PC-9 (cell line): ENCODE measurements around the gene EBP. TPM values are rescaled to one million over a fixed set of nuclear protein-coding genes. Genes with fewer than 3 reads are reported as not detected.

Experiments
- BruUV-seq: library from RNA; stranded (reverse); fragments of 400-500 nt; replicated peaks from 2 replicates; lab custom pipeline; 2021; lab: Mats Ljungman, UMichigan
- CTCF ChIA-PET: fragments of 300-600 bp; sonication (Branson Sonifier 250); formaldehyde crosslinking; loops from one replicate; lab custom pipeline; 2022; ENCODE audit warnings: antibody characterized with exemption; lab: Charles Lee
- POLR2A ChIA-PET: fragments of 300-600 bp; sonication (Branson Sonifier 250); formaldehyde crosslinking; loops from one replicate; lab custom pipeline; 2022; ENCODE audit warnings: antibody characterized with exemption; ENCODE audit not compliant: unreplicated experiment; lab: Charles Lee
- DNase-seq, 2 experiments: peaks; one replicate each; pipeline versions ENCODE4 v3.0.0 to v3.0.0-alpha.2; 2015 to 2022; ENCODE audit warnings: mixed read lengths in 1 of 2
- H2AFZ ChIP-seq: fragments of 200-600 bp; sonication (generic); 2 replicates; pipeline ENCODE4 v1.8.1; 2017; ENCODE audit warnings: antibody characterized with exemption
- H3F3A ChIP-seq: fragments of 200-600 bp; sonication (generic); 2 replicates; pipeline ENCODE4 v1.8.1; 2017; ENCODE audit warnings: antibody characterized with exemption, mild to moderate bottlenecking, low read depth; ENCODE audit not compliant: insufficient read depth
- H3K27ac ChIP-seq: fragments of 200-600 bp; sonication (generic); 2 replicates; pipeline ENCODE4 v1.6.1; 2016; ENCODE audit warnings: mixed run types
- H3K27me3 ChIP-seq: fragments of 200-600 bp; sonication (generic); 2 replicates; pipeline ENCODE4 v1.6.1; 2016; ENCODE audit warnings: low read depth, mixed run types; ENCODE audit not compliant: insufficient read depth
- H3K36me3 ChIP-seq: fragments of 200-600 bp; sonication (generic); 2 replicates; pipeline ENCODE4 v1.6.1; 2016; ENCODE audit warnings: low read depth, mixed run types
- H3K4me1 ChIP-seq: fragments of 200-600 bp; sonication (generic); replicated peaks from 2 replicates; pipeline ENCODE4 v1.6.1; 2016; ENCODE audit warnings: mixed run types; ENCODE audit not compliant: insufficient read depth
- H3K4me2 ChIP-seq: fragments of 200-600 bp; sonication (generic); 2 replicates; pipeline ENCODE4 v1.6.1; 2017; ENCODE audit warnings: mixed run types
- H3K4me3 ChIP-seq: fragments of 200-600 bp; sonication (generic); 2 replicates; pipeline ENCODE4 v1.6.1; 2016; ENCODE audit warnings: mixed run types
- H3K79me2 ChIP-seq: fragments of 200-600 bp; sonication (generic); 2 replicates; pipeline ENCODE4 v1.6.1; 2017; ENCODE audit warnings: low read depth, mixed run types
- H3K9me2 ChIP-seq: fragments of 200-600 bp; sonication (generic); 2 replicates; pipeline ENCODE4 v1.8.1; 2017; ENCODE audit warnings: mild to moderate bottlenecking; ENCODE audit not compliant: insufficient read depth
- H3K9me3 ChIP-seq: fragments of 200-600 bp; sonication (generic); 2 replicates; pipeline ENCODE4 v1.8.1; 2016; ENCODE audit warnings: low read depth; ENCODE audit not compliant: insufficient read depth
- H4K20me1 ChIP-seq: fragments of 200-600 bp; sonication (generic); 2 replicates; pipeline ENCODE4 v1.8.1; 2017; ENCODE audit not compliant: insufficient read depth
- EZH2 ChIP-seq: fragments of 200-600 bp; sonication (generic); IDR thresholded peaks from 2 replicates; pipeline ENCODE4 v1.8.0; 2017; ENCODE audit warnings: antibody characterized with exemption, low read depth
- intact Hi-C: fragments of 100-400 bp; cut with micrococcal nuclease; formaldehyde crosslinking; loops from one replicate; pipeline ENCODE4 v1.10.0; 2022; ENCODE audit not compliant: unreplicated experiment
- total RNA-seq: library from RNA; stranded (reverse); gene quantifications from 2 replicates; pipeline ENCODE4 v1.2.3, GENCODE V29; 2021
- TF ChIP-seq, protein P1 (sequence below): fragments of 200-600 bp; sonication (generic); conservative IDR thresholded peaks from 2 replicates; pipeline ENCODE4 v1.6.1; 2017; ENCODE audit warnings: mixed run types, antibody characterized with exemption, mild to moderate bottlenecking, moderate library complexity

The EBP gene
- total RNA-seq, 1 experiment from 2014 or later: 113 TPM

GRCh38 chrX:48473704-48473990, 48.0 kb upstream of the EBP start:
- CTCF ChIA-PET: no interaction called here
- BruUV-seq: no TSS peak
- no peak for TF ChIP-seq EZH2
- TF ChIP-seq, protein P1, sequence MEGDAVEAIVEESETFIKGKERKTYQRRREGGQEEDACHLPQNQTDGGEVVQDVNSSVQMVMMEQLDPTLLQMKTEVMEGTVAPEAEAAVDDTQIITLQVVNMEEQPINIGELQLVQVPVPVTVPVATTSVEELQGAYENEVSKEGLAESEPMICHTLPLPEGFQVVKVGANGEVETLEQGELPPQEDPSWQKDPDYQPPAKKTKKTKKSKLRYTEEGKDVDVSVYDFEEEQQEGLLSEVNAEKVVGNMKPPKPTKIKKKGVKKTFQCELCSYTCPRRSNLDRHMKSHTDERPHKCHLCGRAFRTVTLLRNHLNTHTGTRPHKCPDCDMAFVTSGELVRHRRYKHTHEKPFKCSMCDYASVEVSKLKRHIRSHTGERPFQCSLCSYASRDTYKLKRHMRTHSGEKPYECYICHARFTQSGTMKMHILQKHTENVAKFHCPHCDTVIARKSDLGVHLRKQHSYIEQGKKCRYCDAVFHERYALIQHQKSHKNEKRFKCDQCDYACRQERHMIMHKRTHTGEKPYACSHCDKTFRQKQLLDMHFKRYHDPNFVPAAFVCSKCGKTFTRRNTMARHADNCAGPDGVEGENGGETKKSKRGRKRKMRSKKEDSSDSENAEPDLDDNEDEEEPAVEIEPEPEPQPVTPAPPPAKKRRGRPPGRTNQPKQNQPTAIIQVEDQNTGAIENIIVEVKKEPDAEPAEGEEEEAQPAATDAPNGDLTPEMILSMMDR: no peak
- Histone ChIP-seq H3K4me1 (no peaks in the 10 kb centered on the region), H3K9me3 (no peaks in the 10 kb centered on the region), H3K4me2 (no peak overlapping the region), H3K79me2 (peaks cover 19% of the 10 kb centered on the region), H2AFZ (no peak overlapping the region), H3K4me3 (no peak overlapping the region), H3K36me3 (no peaks in the 10 kb centered on the region), H3K9me2 (no peaks in the 10 kb centered on the region), H3K27ac (no peak overlapping the region), H4K20me1 (no peaks in the 10 kb centered on the region), H3F3A (no peaks in the 10 kb centered on the region), H3K27me3 (no peaks in the 10 kb centered on the region)
- no peak for DNase-seq
- POLR2A ChIA-PET: no interaction called here
- intact Hi-C loops: no loop called here

GRCh38 chrX:48474127-48474526, 47.5 kb upstream of the EBP start:
- DNase-seq: no peak
- no peaks in the 10 kb centered on the region for H3K4me1 ChIP-seq
- no peaks in the 10 kb centered on the region for H3K27me3 ChIP-seq
- no peak overlapping the region for H2AFZ ChIP-seq
- CTCF ChIA-PET: no interaction called here
- no peaks in the 10 kb centered on the region for H3K9me3 ChIP-seq
- intact Hi-C loops: no loop called here
- no peak overlapping the region for H3K27ac ChIP-seq
- no peaks in the 10 kb centered on the region for H4K20me1 ChIP-seq
- H3K79me2 ChIP-seq: peaks cover 19% of the 10 kb centered on the region
- no peaks in the 10 kb centered on the region for H3K36me3 ChIP-seq
- no peak for TF ChIP-seq EZH2
- TF ChIP-seq, protein P1: 0 out of 2 replicates have a peak, but pooled peaks have one; percentile 25
- no TSS peak for BruUV-seq
- no peak overlapping the region for H3K4me3 ChIP-seq
- no peaks in the 10 kb centered on the region for H3F3A ChIP-seq
- no peak overlapping the region for H3K4me2 ChIP-seq
- H3K9me2 ChIP-seq: no peaks in the 10 kb centered on the region
- POLR2A ChIA-PET: interaction anchor here (0.6 kb wide), 1 partner anchor 1637 kb away, joined by 3 read pairs; the partner anchor contains the start of gene RP2

- no peaks in the 10 kb centered on the region for H3K9me3 ChIP-seq
- ChIA-PET POLR2A (interaction anchor here (0.6 to 1.1 kb wide), 2 partner anchors 13 to 1638 kb away, joined by 3 to 7 read pairs; partner anchors contain the start of gene RP2), CTCF (no interaction called here)
- no peaks in the 10 kb centered on the region for H3K9me2 ChIP-seq
- H3K27me3 ChIP-seq: no peaks in the 10 kb centered on the region
- H3F3A ChIP-seq: no peaks in the 10 kb centered on the region
- intact Hi-C loops: no loop called here
- H3K79me2 ChIP-seq: peaks cover 19% of the 10 kb centered on the region
- no peak for DNase-seq
- TF ChIP-seq, protein P1: no peak
- no peak for TF ChIP-seq EZH2
- no peak overlapping the region for H2AFZ ChIP-seq
- H3K27ac ChIP-seq: no peak overlapping the region
- no peaks in the 10 kb centered on the region for H4K20me1 ChIP-seq
- H3K4me1 ChIP-seq: no peaks in the 10 kb centered on the region
- H3K4me3 ChIP-seq: peak overlapping the region; percentile 64; the same call in 1 of the 2 replicates
- no peaks in the 10 kb centered on the region for H3K36me3 ChIP-seq
- no TSS peak for BruUV-seq
- peak overlapping the region; percentile 67 for H3K4me2 ChIP-seq
Measured at GRCh38 chrX:48474581-48474980, 47.0 kb upstream of the EBP start.
